A549 treated with dexamethasone at 1 μM for 4 hours (cell line): ENCODE data around the gene HACD2. TPM values are rescaled to one million over a fixed set of nuclear protein-coding genes. Genes with fewer than 3 reads are reported as not detected.

Source experiments
- total RNA-seq: library from RNA; stranded (reverse); fragments of 200-300 nt; extraction: Qiagen RNA extraction; gene quantifications from 5 replicates; pipeline ENCODE4 v1.2.3, GENCODE V29; 2022

The HACD2 gene
- total RNA-seq = 29.0 to 39.8 TPM (median 35.6 TPM) in 5 replicates

GRCh38 chr3:123584988-123585937 lies at the start of gene HACD2:
TSS of gene HACD2 (minus strand) at chr3:123585053. CDS start at chr3:123585027, 26 bp downstream.

GRCh38 chr3:123448536-123449101 lies 136.2 kb downstream of the HACD2 start, which contains the start of gene ADCY5:
TSS of gene ADCY5 (minus strand) at chr3:123449090. CDS start at chr3:123448545, 545 bp downstream.

Other genes starting within 250 kb of the HACD2 start
- 0.45 to 1.1 TPM (median 0.56 TPM) in 5 replicates for gene ADCY5, start 136.0 kb downstream of the HACD2 start, total RNA-seq